OCI-LY1 (cell line): ENCODE results near the gene MPPED2.

Experiments
- H2AFZ ChIP-seq: fragments of 200-600 bp; sonication (generic), shearing (Covaris generic); 2 replicates; pipeline ENCODE4 v1.6.0; 2014; ENCODE audit warnings: antibody characterized with exemption, mild to moderate bottlenecking, low read length
- H3F3A ChIP-seq: fragments of 200-600 bp; sonication (generic), shearing (Covaris generic); 2 replicates; pipeline ENCODE4 v1.6.0; 2014; ENCODE audit warnings: mild to moderate bottlenecking, antibody characterized with exemption, low read length, moderate library complexity; ENCODE audit not compliant: insufficient read depth
- H3K27ac ChIP-seq: fragments of 200-600 bp; sonication (generic); 2 replicates; pipeline ENCODE4 v1.5.1; 2014; ENCODE audit warnings: low read length, mixed run types, mild to moderate bottlenecking, low read depth; ENCODE audit not compliant: poor library complexity, severe bottlenecking
- H3K27me3 ChIP-seq: fragments of 200-600 bp; sonication (generic); 2 replicates; pipeline ENCODE4 v1.6.0; 2014; ENCODE audit warnings: antibody characterized with exemption, mild to moderate bottlenecking, low read length, moderate library complexity; ENCODE audit not compliant: insufficient read depth
- H3K36me3 ChIP-seq: fragments of 200-600 bp; sonication (generic); 2 replicates; pipeline ENCODE4 v1.6.1; 2014; ENCODE audit warnings: mild to moderate bottlenecking, antibody characterized with exemption, low read length, moderate library complexity, mixed read lengths; ENCODE audit not compliant: insufficient read depth
- H3K4me1 ChIP-seq: fragments of 200-600 bp; sonication (generic); 2 replicates; pipeline ENCODE4 v1.5.1; 2014; ENCODE audit warnings: mild to moderate bottlenecking, low read length, moderate library complexity; ENCODE audit not compliant: insufficient read depth, severe bottlenecking
- H3K4me2 ChIP-seq: fragments of 200-600 bp; sonication (generic), shearing (Covaris generic); 2 replicates; pipeline ENCODE4 v1.6.1; 2014; ENCODE audit warnings: low read length
- H3K4me3 ChIP-seq: fragments of 200-600 bp; sonication (generic); 2 replicates; pipeline ENCODE4 v1.5.1; 2014; ENCODE audit warnings: low read length, low read depth, mild to moderate bottlenecking, mixed read lengths; ENCODE audit not compliant: poor library complexity, severe bottlenecking
- H3K79me2 ChIP-seq: fragments of 200-600 bp; shearing (Covaris generic); 2 replicates; pipeline ENCODE4 v1.6.1; 2016; ENCODE audit warnings: mixed run types, low read length, mixed read lengths; ENCODE audit not compliant: insufficient read depth
- H3K9ac ChIP-seq: fragments of 200-600 bp; sonication (generic), shearing (Covaris generic); 2 replicates; pipeline ENCODE4 v1.6.1; 2014; ENCODE audit warnings: mild to moderate bottlenecking, low read length, mixed read lengths
- H3K9me2 ChIP-seq: fragments of 200-600 bp; sonication (generic), shearing (Covaris generic); 2 replicates; pipeline ENCODE4 v1.6.1; 2014; ENCODE audit warnings: low read depth, mild to moderate bottlenecking, low read length, mixed read lengths
- H3K9me3 ChIP-seq: fragments of 200-600 bp; shearing (Covaris generic); 2 replicates; pipeline ENCODE4 v1.6.1; 2014; ENCODE audit warnings: low read length, mixed read lengths
- H4K20me1 ChIP-seq: fragments of 200-600 bp; sonication (generic), shearing (Covaris generic); 2 replicates; pipeline ENCODE4 v1.6.0; 2016; ENCODE audit warnings: mild to moderate bottlenecking, low read length; ENCODE audit not compliant: insufficient read depth
- EZH2 ChIP-seq: fragments of 200-600 bp; sonication (generic), shearing (Covaris generic); IDR thresholded peaks from 2 replicates; pipeline ENCODE4 v1.8.0; 2017; ENCODE audit warnings: borderline replicate concordance, mixed run types, mild to moderate bottlenecking, antibody characterized with exemption, low read length, moderate library complexity, mixed read lengths
- TF ChIP-seq, protein P1 (sequence below): fragments of 200-600 bp; sonication (generic), shearing (Covaris generic); IDR thresholded peaks from 2 replicates; pipeline ENCODE4 v1.5.1; 2017; ENCODE audit warnings: mild to moderate bottlenecking, antibody characterized with exemption, low read length, moderate library complexity, mixed read lengths

MPPED2 gene

DNA sequence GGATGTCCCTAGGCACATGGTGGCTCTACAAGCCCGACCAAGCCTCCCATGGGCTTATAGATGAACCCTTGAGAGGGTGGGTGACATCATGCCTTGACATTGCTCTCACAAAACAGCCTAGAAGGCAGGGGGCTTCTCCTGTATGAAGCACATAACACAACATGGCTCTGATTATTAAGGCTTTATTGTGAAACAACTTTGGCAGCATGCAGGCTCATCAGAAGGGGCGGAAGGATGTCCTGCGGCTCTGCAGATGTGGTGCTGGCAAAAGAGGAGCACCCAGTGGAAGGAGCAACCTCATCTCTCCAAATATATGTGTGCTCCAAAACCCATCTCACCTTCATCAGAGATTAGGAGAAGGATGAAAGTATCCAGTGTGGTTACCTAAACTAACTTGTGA, 100.4 kb downstream of the MPPED2 start:
- no peaks in the 10 kb centered on the region for H3K9me3 ChIP-seq
- H3K79me2 ChIP-seq, result no peaks in the 10 kb centered on the region
- TF ChIP-seq, protein P1, sequence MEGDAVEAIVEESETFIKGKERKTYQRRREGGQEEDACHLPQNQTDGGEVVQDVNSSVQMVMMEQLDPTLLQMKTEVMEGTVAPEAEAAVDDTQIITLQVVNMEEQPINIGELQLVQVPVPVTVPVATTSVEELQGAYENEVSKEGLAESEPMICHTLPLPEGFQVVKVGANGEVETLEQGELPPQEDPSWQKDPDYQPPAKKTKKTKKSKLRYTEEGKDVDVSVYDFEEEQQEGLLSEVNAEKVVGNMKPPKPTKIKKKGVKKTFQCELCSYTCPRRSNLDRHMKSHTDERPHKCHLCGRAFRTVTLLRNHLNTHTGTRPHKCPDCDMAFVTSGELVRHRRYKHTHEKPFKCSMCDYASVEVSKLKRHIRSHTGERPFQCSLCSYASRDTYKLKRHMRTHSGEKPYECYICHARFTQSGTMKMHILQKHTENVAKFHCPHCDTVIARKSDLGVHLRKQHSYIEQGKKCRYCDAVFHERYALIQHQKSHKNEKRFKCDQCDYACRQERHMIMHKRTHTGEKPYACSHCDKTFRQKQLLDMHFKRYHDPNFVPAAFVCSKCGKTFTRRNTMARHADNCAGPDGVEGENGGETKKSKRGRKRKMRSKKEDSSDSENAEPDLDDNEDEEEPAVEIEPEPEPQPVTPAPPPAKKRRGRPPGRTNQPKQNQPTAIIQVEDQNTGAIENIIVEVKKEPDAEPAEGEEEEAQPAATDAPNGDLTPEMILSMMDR, result no peak
- no peak for TF ChIP-seq EZH2
- H3K4me2 ChIP-seq, result no peak overlapping the region
- no peak overlapping the region for H3K4me3 ChIP-seq
- no peaks in the 10 kb centered on the region for H3K36me3 ChIP-seq
- no peaks in the 10 kb centered on the region for H3F3A ChIP-seq
- no peak overlapping the region for H2AFZ ChIP-seq
- H3K9ac ChIP-seq, result no peak overlapping the region
- no peaks in the 10 kb centered on the region for H3K4me1 ChIP-seq
- no peaks in the 10 kb centered on the region for H4K20me1 ChIP-seq
- H3K27me3 ChIP-seq, result 0 out of 2 replicates have a peak, but pooled peaks cover 3% of the 10 kb centered on the region
- no peak overlapping the region for H3K27ac ChIP-seq
- H3K9me2 ChIP-seq, result no peaks in the 10 kb centered on the region

DNA sequence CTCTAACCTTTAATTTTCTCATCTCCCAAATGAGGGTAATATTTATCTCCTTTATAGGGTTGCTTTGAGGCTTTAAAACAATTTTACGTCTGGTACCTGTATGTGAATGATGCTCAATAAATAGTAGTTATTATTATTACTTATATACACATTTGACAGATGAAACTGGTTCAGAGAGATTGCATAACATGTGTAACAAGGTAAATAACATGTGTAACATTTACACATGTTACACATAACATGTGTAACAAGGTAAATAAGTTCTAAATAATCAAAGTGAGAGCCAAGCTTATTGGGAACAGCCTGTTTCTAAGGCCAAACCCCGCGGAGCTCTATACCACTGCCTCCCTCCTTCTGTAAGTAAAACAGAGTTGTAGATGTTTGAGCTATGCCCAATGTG, 100.9 kb downstream of the MPPED2 start:
- Histone ChIP-seq H3K79me2 (no peaks in the 10 kb centered on the region), H3K27me3 (0 out of 2 replicates have a peak, but pooled peaks cover 3% of the 10 kb centered on the region), H3K4me2 (no peak overlapping the region), H3K27ac (no peak overlapping the region), H3K4me3 (no peak overlapping the region), H3K36me3 (no peaks in the 10 kb centered on the region), H3K9me3 (no peaks in the 10 kb centered on the region), H3K4me1 (no peaks in the 10 kb centered on the region), H3K9me2 (no peaks in the 10 kb centered on the region), H4K20me1 (no peaks in the 10 kb centered on the region), H3K9ac (no peak overlapping the region), H2AFZ (no peak overlapping the region), H3F3A (no peaks in the 10 kb centered on the region)
- TF ChIP-seq EZH2, result no peak
- TF ChIP-seq, protein P1, result no peak

DNA sequence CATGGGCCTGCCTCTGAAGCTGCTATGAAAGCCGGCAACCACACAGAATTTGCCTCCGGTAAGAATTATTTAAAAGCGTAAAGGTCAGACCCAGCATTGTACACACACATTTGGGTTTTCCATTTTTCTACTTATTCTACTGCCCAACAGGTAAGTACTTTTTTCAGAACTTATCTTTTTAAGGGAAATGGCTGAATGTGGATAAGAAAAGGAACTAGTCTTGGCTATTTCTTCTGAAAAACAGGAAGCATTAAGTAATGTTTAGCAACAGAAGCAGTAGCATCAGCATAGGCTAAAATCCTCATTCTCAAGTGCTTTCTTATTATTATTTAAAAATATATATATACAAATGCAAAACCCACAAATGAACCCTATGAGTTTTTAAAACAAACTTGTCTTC, 103.1 kb downstream of the MPPED2 start:
- H3K4me1 ChIP-seq, result no peaks in the 10 kb centered on the region
- 0 out of 2 replicates have a peak, but pooled peaks cover 3% of the 10 kb centered on the region for H3K27me3 ChIP-seq
- no peaks in the 10 kb centered on the region for H3K36me3 ChIP-seq
- no peak overlapping the region for H2AFZ ChIP-seq
- H4K20me1 ChIP-seq, result no peaks in the 10 kb centered on the region
- H3K9ac ChIP-seq, result no peak overlapping the region
- TF ChIP-seq, protein P1, result no peak
- TF ChIP-seq EZH2, result no peak
- no peak overlapping the region for H3K4me2 ChIP-seq
- H3F3A ChIP-seq, result no peaks in the 10 kb centered on the region
- no peaks in the 10 kb centered on the region for H3K79me2 ChIP-seq
- H3K4me3 ChIP-seq, result no peak overlapping the region
- no peak overlapping the region for H3K27ac ChIP-seq
- no peaks in the 10 kb centered on the region for H3K9me2 ChIP-seq
- H3K9me3 ChIP-seq, result no peaks in the 10 kb centered on the region
